ENCODE data around the gene ADCY10. TPM values are rescaled to one million over a fixed set of nuclear protein-coding genes. Genes with fewer than 3 reads are reported as not detected.

ADCY10 gene
- total and polyA plus RNA-seq, 9 of the 15 experiments (the other 6 are each of a cell fraction or from before 2014, with no cell fraction given) = 0.08 to 0.86 (median 0.22) TPM

DNA sequence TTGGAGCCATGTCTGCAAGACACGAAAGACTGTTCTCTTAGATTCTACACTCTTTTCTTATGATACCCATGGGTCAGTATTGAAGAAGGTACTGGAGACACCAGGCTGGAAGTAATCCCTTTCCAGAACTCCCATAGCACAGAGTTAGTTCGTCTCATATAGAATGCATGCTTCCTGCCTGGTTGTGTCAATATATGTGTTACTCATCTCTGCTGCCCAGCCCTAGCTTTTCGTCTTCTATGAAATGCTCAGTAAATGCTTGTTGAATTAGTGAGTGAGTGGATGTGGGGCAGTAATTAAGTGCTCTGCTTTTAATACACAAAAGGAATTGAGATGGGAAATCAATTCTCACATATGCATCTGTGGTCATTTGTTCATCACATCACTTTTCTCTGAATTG lies 32.1 kb downstream of the ADCY10 start:
- Histone ChIP-seq H3K4me3 (no peak overlapping the region), H3K4me1 (replicated peaks in 1 of 2; ENCODE audit: control insufficient read depth in 2 of 2, insufficient read depth in 2 of 2, low read length in 2 of 2) (peaks cover 5 to 13% of the 10 kb centered on the region in 2 experiments; a peak in 4 of 5 replicates), H3K9me1 (ENCODE audit: control insufficient read depth, insufficient read depth, low read length) (no peaks in the 10 kb centered on the region), H3K27ac (ENCODE audit: extremely low read depth, low read depth, low read length) (no peak overlapping the region), H3K9me3 (replicated peaks; ENCODE audit: control insufficient read depth, insufficient read depth, low read depth, low read length) (no peaks in the 10 kb centered on the region), H3K4me2 (ENCODE audit: insufficient read depth, low read length) (no peak overlapping the region), H3K36me3 (ENCODE audit: control insufficient read depth, insufficient read depth, low read length) (peaks cover 5% of the 10 kb centered on the region; the same call in 1 of the 3 replicates), H3K79me2 (ENCODE audit: control insufficient read depth, insufficient read depth, low read length) (0 out of 3 replicates have a peak, but pooled peaks cover 3% of the 10 kb centered on the region), H3K9ac (ENCODE audit: insufficient read depth in 1 of 2, low read depth in 2 of 2, low read length in 2 of 2) (no peak overlapping the region), H4K20me1 (replicated peaks; ENCODE audit: control insufficient read depth, insufficient read depth, low read length) (no peaks in the 10 kb centered on the region), H3K27me3 (ENCODE audit: control insufficient read depth in 2 of 2, insufficient read depth in 2 of 2, low read length in 2 of 2) (no peaks in the 10 kb centered on the region), H2AFZ (ENCODE audit: low read depth, low read length) (no peak overlapping the region)
- CTCF ChIA-PET (ENCODE audit: low intra/inter-chr PET ratio) = interaction anchor here (0.6 kb wide), 1 partner anchor 36 kb away, joined by 4 read pairs; no protein-coding TSS in a partner anchor
- POLR2A ChIA-PET = interaction anchor here (0.7 to 2.0 kb wide), 7 partner anchors 10 to 35 kb away, joined by 3 to 11 read pairs (median 5); partner anchors contain the start of gene ADCY10
- no TSS peak for BruUV-seq (replicated peaks)
- no peak for TF ChIP-seq HMG20B (CRISPR knock-in tag; IDR thresholded peaks at IDR 0.05)
- TF ChIP-seq CHD4 (IDR thresholded peaks at IDR 0.05; ENCODE audit: insufficient read depth, insufficient replicate concordance, low read depth, low read length, poor library complexity, severe bottlenecking) = no peak
- TF ChIP-seq ZNF436 (CRISPR knock-in tag; IDR thresholded peaks at IDR 0.05) = no peak
- TF ChIP-seq NFE2 (IDR thresholded peaks at IDR 0.05; ENCODE audit: low read depth) = no peak
- TF ChIP-seq, protein P1, sequence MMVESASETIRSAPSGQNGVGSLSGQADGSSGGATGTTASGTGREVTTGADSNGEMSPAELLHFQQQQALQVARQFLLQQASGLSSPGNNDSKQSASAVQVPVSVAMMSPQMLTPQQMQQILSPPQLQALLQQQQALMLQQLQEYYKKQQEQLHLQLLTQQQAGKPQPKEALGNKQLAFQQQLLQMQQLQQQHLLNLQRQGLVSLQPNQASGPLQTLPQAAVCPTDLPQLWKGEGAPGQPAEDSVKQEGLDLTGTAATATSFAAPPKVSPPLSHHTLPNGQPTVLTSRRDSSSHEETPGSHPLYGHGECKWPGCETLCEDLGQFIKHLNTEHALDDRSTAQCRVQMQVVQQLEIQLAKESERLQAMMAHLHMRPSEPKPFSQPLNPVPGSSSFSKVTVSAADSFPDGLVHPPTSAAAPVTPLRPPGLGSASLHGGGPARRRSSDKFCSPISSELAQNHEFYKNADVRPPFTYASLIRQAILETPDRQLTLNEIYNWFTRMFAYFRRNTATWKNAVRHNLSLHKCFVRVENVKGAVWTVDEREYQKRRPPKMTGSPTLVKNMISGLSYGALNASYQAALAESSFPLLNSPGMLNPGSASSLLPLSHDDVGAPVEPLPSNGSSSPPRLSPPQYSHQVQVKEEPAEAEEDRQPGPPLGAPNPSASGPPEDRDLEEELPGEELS (CRISPR knock-in tag; IDR thresholded peaks at IDR 0.05; ENCODE audit: borderline replicate concordance) = no peak
- TF ChIP-seq, protein P2, sequence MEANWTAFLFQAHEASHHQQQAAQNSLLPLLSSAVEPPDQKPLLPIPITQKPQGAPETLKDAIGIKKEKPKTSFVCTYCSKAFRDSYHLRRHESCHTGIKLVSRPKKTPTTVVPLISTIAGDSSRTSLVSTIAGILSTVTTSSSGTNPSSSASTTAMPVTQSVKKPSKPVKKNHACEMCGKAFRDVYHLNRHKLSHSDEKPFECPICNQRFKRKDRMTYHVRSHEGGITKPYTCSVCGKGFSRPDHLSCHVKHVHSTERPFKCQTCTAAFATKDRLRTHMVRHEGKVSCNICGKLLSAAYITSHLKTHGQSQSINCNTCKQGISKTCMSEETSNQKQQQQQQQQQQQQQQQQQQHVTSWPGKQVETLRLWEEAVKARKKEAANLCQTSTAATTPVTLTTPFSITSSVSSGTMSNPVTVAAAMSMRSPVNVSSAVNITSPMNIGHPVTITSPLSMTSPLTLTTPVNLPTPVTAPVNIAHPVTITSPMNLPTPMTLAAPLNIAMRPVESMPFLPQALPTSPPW (CRISPR knock-in tag; IDR thresholded peaks at IDR 0.05) = no peak
- no peak for TF ChIP-seq CHD2 (IDR thresholded peaks at IDR 0.05; ENCODE audit: low read depth, low read length)
- TF ChIP-seq, protein P3, sequence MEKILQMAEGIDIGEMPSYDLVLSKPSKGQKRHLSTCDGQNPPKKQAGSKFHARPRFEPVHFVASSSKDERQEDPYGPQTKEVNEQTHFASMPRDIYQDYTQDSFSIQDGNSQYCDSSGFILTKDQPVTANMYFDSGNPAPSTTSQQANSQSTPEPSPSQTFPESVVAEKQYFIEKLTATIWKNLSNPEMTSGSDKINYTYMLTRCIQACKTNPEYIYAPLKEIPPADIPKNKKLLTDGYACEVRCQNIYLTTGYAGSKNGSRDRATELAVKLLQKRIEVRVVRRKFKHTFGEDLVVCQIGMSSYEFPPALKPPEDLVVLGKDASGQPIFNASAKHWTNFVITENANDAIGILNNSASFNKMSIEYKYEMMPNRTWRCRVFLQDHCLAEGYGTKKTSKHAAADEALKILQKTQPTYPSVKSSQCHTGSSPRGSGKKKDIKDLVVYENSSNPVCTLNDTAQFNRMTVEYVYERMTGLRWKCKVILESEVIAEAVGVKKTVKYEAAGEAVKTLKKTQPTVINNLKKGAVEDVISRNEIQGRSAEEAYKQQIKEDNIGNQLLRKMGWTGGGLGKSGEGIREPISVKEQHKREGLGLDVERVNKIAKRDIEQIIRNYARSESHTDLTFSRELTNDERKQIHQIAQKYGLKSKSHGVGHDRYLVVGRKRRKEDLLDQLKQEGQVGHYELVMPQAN (IDR thresholded peaks at IDR 0.05; ENCODE audit: borderline replicate concordance) = no peak
- no peak for TF ChIP-seq CREB1 (IDR thresholded peaks at IDR 0.05)
- no peak for TF ChIP-seq CREB1 (CRISPR knock-in tag; IDR thresholded peaks at IDR 0.05)
- no peak for TF ChIP-seq BHLHE40 (IDR thresholded peaks at IDR 0.05; ENCODE audit: low read length)
- no peak for TF ChIP-seq POLR3A (IDR thresholded peaks at IDR 0.05; ENCODE audit: borderline replicate concordance, extremely low read depth, insufficient read depth, insufficient read length)
- DNase-seq (ENCODE audit: extremely low read depth in 1 of 4, low spot score in 3 of 4) (no peak), FAIRE-seq (no peak), ATAC-seq (no peak)
- intact Hi-C loops (cut with micrococcal nuclease) = no loop called here
- in situ Hi-C loops (cut with MboI) = no loop called here
- 71% methylated on average over 3 of the region's 3 CpGs for whole genome bisulfite sequencing (ENCODE audit: insufficient coverage, low coverage, missing lambda C conversion rate)
